Colonic mucosa (tissue), 4 donors: ENCODE results near the gene DLGAP4. TPM values are rescaled to one million over a fixed set of nuclear protein-coding genes. Genes with fewer than 3 reads are reported as not detected.

Experiments
- DNase-seq: peaks from one replicate; pipeline ENCODE4 v3.0.0-alpha.2; 2020
- H3K27ac ChIP-seq: fragments of 200-600 bp; one replicate; pipeline ENCODE4 v1.8.0; 2021
- H3K27me3 ChIP-seq: fragments of 200-600 bp; one replicate; pipeline ENCODE4 v1.8.0; 2021
- H3K36me3 ChIP-seq: fragments of 200-600 bp; one replicate; pipeline ENCODE4 v1.8.0; 2021
- H3K4me1 ChIP-seq: fragments of 200-600 bp; one replicate; pipeline ENCODE4 v1.8.0; 2021; ENCODE audit warnings: mild to moderate bottlenecking
- H3K4me3 ChIP-seq: fragments of 200-600 bp; one replicate; pipeline ENCODE4 v1.8.0; 2021
- H3K9ac ChIP-seq, 2 donors: one replicate each; pipeline ENCODE4 v1.7.0; 2013; ENCODE audit warnings: control low read depth in 2 of 2, low read depth in 2 of 2, low read length in 2 of 2
- H3K9me3 ChIP-seq: fragments of 200-600 bp; one replicate; pipeline ENCODE4 v1.8.0; 2021
- CTCF ChIP-seq: fragments of 200-600 bp; IDR thresholded peaks from one replicate; pipeline ENCODE4 v1.8.0; 2022; ENCODE audit warnings: antibody characterized with exemption, mild to moderate bottlenecking
- intact Hi-C: fragments of 100-400 bp; cut with DNase I; formaldehyde crosslinking; loops from one replicate; pipeline ENCODE4 v1.14.1; 2022
- total RNA-seq, 2 donors: library from RNA; stranded (reverse); fragmentation: NEBNext Ultra II Directional in 1 of 2; extraction: Animal tissue kit (Norgen Biotek cat#: 25700) in 1 of 2; gene quantifications; one replicate each; pipeline ENCODE4 v1.2.1, GENCODE V29; 2021
- donor health status: healthy.
- donor health status: DM: no; HTN: no; CAD: no.
- donor health status: DM: no; HTN: no; CAD: no.

DLGAP4 gene
- total RNA-seq, 2 donors from 2014 or later = 43.1 to 48.6 TPM

- no peak for TF ChIP-seq CTCF
- no peak overlapping the region for H3K9ac ChIP-seq
- intact Hi-C loops = no loop called here
- no peaks in the 10 kb centered on the region for H3K36me3 ChIP-seq
- no peak overlapping the region for H3K4me3 ChIP-seq
- no peak overlapping the region for H3K27ac ChIP-seq
- H3K27me3 ChIP-seq = no peaks in the 10 kb centered on the region
- no peak for DNase-seq
- H3K4me1 ChIP-seq = no peaks in the 10 kb centered on the region
- no peaks in the 10 kb centered on the region for H3K9me3 ChIP-seq
These were observed 90.2 kb downstream of the DLGAP4 start for GRCh38 chr20:36396340-36396739.

GRCh38 chr20:36396847-36397630 is 90.9 kb downstream of the DLGAP4 start:
- TF ChIP-seq CTCF = no peak
- Histone ChIP-seq H3K4me1 (no peaks in the 10 kb centered on the region), H3K27me3 (no peaks in the 10 kb centered on the region)

GRCh38 chr20:36398515-36398914 is 92.4 kb downstream of the DLGAP4 start:
- no peak for DNase-seq
- no peaks in the 10 kb centered on the region for H3K4me1 ChIP-seq
- no peak overlapping the region for H3K9ac ChIP-seq
- intact Hi-C loops = no loop called here
- TF ChIP-seq CTCF = no peak
- no peak overlapping the region for H3K4me3 ChIP-seq
- no peaks in the 10 kb centered on the region for H3K9me3 ChIP-seq
- no peaks in the 10 kb centered on the region for H3K27me3 ChIP-seq
- no peak overlapping the region for H3K27ac ChIP-seq
- H3K36me3 ChIP-seq = no peaks in the 10 kb centered on the region

More at GRCh38 chr20:36396847-36397630, 90.9 kb downstream of the DLGAP4 start:
- H3K4me3 ChIP-seq = no peak overlapping the region
- H3K36me3 ChIP-seq = no peaks in the 10 kb centered on the region
- H3K9me3 ChIP-seq = no peaks in the 10 kb centered on the region
- H3K9ac ChIP-seq = no peak overlapping the region
- intact Hi-C loops = no loop called here
- no peak for DNase-seq
- no peak overlapping the region for H3K27ac ChIP-seq

- Histone ChIP-seq H3K4me1 (no peaks in the 10 kb centered on the region), H3K27me3 (no peaks in the 10 kb centered on the region)
- intact Hi-C loops = no loop called here
These were observed 93.2 kb downstream of the DLGAP4 start for GRCh38 chr20:36399147-36399968.

More at GRCh38 chr20:36399147-36399968, 93.2 kb downstream of the DLGAP4 start:
- no peak overlapping the region for H3K9ac ChIP-seq
- no peaks in the 10 kb centered on the region for H3K9me3 ChIP-seq
- no peaks in the 10 kb centered on the region for H3K36me3 ChIP-seq
- H3K4me3 ChIP-seq = no peak overlapping the region
- DNase-seq = peak; percentile 20
- no peak overlapping the region for H3K27ac ChIP-seq
- no peak for TF ChIP-seq CTCF
